ENCODE measurements around the gene CUL2.
"Not testable (repeated sequence)": the region's sequence is repeated elsewhere in the genome, so short reads cannot be mapped to it uniquely, and the experiment has no call there.

Gene CUL2

GRCh38 chr10:34978080-34978479, 112.1 kb downstream of the CUL2 start:
- DNase-seq (ENCODE audit: low read depth) = no peak

DNA sequence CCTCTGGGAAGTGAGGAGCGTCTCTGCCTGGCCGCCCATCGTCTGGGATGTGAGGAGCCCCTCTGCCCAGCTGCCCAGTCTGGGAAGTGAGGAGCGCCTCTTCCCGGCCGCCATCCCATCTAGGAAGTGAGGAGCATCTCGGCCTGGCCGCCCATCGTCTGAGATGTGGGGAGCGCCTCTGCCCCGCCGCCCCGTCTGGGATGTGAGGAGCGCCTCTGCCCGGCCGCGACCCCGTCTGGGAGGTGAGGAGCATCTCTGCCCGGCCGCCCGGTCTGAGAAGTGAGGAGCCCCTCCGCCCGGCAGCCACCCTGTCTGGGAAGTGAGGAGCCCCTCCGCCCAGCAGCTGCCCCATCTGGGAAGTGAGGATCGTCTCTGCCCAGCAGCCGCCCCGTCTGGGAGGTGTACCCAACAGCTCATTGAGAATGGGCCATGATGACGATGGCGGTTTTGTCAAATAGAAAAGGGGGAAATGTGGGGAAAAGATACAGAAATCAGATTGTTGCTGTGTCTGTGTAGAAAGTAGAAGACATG, 113.7 kb downstream of the CUL2 start:
- DNase-seq (ENCODE audit: low read depth) = not testable (repeated sequence)

- DNase-seq (ENCODE audit: low read depth) = not testable (repeated sequence)
These were observed 115.6 kb downstream of the CUL2 start for GRCh38 chr10:34974364-34975065.

DNA sequence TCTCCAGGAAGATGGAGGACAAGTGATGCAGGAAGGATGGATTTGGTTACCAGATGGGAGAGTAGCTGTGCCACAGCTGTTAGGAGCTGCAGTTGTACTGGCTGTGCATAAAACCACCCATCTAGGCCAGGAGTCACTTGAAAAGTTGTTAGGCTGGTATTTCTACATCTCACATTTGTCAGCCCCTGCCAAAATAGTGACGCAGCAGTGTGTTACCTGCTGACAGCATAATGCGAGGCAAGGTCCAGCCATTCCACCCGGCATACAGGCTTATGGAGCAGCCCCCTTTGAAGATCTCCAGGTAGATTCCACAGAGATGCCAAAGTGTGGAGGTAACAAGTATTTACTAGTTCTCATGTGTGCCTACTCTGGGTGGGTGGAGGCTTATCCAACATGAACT, 116.4 kb downstream of the CUL2 start:
- DNase-seq (ENCODE audit: low read depth) = not testable (repeated sequence)

DNA sequence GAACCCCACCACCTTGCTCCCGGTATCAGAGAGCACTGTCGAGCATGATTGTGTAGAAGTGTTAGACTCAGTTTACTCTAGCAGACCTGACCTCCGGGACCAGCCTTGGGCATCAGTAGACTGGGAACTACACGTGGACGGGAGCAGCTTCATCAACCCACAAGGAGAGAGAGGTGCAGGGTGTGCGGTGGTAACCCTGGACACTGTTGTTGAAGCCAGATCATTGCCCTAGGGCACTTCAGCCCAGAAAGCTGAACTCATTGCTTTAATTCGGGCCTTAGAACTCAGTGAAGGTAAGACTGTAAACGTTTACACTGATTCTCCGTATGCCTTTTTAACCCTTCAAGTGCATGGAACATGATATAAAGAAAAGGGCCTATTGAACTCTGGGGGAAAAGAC, 117.0 kb downstream of the CUL2 start:
- not testable (repeated sequence) for DNase-seq (ENCODE audit: low read depth)

DNA sequence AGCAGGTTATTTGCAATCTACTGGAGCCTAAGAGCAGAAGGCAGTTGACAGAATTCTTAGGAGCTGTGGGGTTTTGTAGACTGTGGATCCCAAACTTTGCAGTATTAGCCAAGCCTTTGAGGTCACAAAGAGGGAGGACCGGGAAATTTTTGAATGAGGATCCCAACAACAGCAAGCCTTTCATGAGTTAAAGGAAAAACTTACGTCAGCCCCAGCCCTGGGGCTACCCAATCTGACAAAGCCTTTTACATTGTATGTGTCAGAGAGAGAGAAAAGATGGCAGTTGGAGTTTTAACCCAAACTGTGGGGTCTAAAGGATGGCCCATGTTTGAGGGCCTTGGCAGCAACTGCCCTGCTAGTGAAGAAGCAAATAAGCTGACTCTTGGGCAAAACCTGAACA, 117.5 kb downstream of the CUL2 start:
- not testable (repeated sequence) for DNase-seq (ENCODE audit: low read depth)

DNA sequence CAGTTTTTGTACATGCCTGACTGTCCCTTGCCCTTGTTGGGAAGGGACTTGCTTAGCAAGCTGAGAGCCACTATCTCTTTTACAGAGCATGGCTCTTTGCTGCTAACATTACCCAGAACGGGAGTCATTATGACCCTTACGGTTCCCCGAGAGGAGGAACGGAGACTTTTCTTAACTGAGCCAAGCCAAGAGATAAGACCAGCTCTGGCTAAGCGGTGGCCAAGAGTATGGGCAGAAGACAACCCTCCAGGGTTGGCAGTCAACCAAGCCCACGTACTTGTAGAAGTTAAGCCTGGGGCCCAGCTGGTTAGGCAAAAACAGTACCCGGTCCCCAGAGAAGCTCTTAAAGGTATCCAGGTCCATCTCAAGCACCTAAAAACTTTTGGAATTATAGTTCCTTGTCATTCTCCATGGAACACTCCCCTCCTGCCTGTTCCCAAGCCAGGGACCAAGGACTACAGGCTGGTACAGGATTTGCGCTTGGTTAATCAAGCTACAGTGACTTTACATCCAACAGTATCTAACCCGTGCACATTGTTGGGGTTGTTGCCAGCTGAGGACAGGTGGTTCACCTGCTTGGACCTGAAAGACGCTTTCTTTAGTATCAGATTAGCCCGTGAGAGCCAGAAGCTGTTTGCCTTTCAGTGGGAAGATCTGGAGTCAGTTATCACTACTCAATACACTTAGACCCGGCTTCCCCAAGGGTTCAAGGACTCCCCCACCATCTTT, 118.4 kb downstream of the CUL2 start:
- DNase-seq (ENCODE audit: low read depth) = not testable (repeated sequence)

GRCh38 chr10:34969171-34969570, 121.0 kb downstream of the CUL2 start:
- DNase-seq (ENCODE audit: low read depth) = no peak

DNA sequence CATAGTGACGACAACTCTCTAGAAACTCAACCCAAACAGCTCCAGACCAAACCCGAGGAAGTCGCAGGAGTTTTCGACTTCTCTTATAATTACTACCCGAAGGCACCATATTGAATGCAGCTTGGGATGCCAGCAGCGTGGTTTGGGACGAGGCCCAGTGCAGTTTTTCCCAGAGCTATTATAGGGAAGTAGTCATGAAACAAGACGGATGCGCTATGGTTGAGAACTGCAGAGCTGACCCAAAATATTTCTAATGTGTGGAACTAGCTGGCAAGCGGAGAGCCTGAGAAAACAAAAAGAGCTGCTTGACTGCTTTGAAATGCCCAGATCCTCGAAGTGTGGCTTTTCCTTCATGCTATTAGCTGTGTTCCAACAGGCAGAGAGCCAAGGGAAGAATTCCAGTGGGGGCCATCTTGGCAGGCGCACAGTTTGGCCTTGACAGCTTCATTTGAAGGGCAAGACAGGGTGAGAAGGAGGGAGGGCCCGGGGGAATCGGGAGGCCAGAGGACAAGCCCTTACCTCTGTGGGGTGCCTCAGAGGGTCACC, 122.7 kb downstream of the CUL2 start:
- DNase-seq (ENCODE audit: low read depth) = no peak

- no peak for DNase-seq (ENCODE audit: low read depth)
These were observed 123.7 kb downstream of the CUL2 start for GRCh38 chr10:34966451-34966850.

DNA sequence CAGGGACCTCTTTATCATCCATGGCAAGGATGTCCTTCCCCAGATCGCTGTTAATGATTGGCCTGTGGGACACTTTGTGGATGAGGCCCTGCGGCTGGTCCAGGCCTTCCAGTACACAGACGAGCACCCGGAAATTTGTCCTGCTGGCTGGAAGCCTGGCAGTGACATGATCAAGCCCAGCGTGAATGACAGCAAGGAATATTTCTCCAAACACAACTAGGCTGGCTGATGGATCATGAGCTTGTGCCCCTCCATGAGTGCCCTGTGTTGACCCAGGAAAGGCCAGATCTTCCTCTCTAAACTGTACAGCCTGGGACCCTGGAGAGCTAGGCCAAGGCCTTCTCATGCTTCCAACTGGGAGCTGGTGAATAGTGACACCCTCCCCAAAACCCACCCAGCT, 124.1 kb downstream of the CUL2 start:
- no peak for DNase-seq (ENCODE audit: low read depth)

GRCh38 chr10:34964166-34964800, 125.9 kb downstream of the CUL2 start:
- no peak for DNase-seq (ENCODE audit: low read depth)

GRCh38 chr10:34962866-34963265, 127.3 kb downstream of the CUL2 start:
- no peak for DNase-seq (ENCODE audit: low read depth)

GRCh38 chr10:34960983-34961382, 129.2 kb downstream of the CUL2 start:
- DNase-seq (ENCODE audit: low read depth) = no peak

DNA sequence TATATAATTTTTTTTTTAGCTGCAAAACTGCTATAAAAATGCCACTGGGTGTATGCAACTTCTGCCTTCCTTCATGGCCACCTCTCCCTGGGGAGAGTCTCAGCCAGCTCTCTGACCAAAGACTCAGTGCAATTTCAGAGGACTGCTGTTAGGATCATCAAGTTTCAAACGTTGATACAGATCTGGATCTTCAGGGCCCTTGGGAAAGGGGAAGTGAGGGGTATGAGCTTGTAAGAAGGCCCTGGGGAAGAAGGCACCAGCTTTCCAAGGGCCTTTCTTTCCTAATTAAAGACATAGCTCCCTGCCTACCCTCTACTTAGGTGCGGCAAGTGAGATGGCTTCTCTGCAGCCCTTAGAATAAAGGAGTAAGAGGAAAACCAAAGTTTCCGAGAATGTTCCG, 130.4 kb downstream of the CUL2 start:
- DNase-seq (ENCODE audit: low read depth) = no peak

- DNase-seq (ENCODE audit: low read depth) = no peak
These were observed 130.8 kb downstream of the CUL2 start for GRCh38 chr10:34959321-34959720.
